ENCODE measurements around the gene UBR4.

Gene UBR4

DNA sequence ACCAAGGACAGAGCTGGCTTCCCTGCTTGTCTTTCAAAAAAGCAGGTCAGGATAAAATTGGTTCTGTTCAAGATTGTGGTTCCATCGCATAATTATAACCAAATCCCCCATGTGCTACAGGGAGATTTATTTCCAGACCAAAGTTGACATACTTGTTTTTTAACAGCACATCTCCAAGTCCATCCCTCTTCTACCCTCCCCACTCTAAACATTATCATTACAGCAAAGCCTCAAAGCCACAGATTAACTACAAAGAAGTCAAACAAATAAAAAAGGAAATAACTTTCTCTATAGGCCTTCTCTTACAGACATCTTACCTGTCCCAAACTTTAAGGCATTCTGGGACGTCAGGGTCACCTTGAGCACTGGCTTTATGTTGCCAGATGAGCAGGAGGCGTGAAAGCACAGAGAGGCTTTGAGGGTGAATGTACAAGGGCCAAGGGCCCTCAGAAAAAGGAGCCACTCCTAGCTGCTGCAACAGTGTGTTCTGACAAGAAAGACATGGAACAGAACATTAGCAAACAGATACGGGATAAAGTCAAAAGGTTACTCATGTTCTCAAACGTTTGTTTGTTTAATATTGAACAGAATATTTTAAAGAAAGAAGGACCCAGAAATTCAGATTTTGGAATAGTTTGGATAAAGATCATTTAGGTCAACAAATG, 31.2 kb downstream of the UBR4 start:
- Histone ChIP-seq H3K4me1 (peaks cover 14% of the 10 kb centered on the region; the same call in 1 of the 2 replicates), H3K9ac (no peak overlapping the region), H4K20me1 (0 out of 2 replicates have a peak, but pooled peaks cover 4% of the 10 kb centered on the region), H3K27ac (no peak overlapping the region), H3K4me3 (no peak overlapping the region), H3K27me3 (no peaks in the 10 kb centered on the region), H3K36me3 (peaks cover 98% of the 10 kb centered on the region), H3K4me2 (no peak overlapping the region), H3K9me3 (no peaks in the 10 kb centered on the region)
- TF ChIP-seq Cebpa-rat (IDR thresholded peaks at IDR 0.05) = no peak

DNA sequence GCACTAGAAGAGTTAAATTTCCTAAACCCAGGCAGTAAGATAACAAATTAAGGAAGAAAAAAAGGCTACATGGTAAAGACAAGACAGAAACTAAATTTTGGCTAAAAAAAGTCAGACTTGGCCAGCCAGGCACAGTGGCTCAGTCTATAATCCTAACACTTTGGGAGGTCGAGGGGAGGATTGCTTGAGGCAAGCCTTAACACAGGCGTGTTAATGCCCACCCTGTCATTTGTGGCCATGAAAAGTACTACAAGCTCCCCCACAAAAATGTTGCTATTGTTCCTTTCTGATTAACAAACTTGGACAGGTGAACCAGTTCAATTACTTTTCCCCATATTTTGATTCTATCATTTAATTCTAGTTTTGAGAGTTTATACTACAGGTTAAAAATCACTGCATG, 32.3 kb downstream of the UBR4 start:
- Histone ChIP-seq H3K4me2 (no peak overlapping the region), H3K27me3 (no peaks in the 10 kb centered on the region), H3K9me3 (no peaks in the 10 kb centered on the region), H3K4me1 (peaks cover 14% of the 10 kb centered on the region; the same call in 1 of the 2 replicates), H3K4me3 (no peak overlapping the region), H4K20me1 (0 out of 2 replicates have a peak, but pooled peaks cover 13% of the 10 kb centered on the region), H3K27ac (no peak overlapping the region), H3K36me3 (peaks cover 98% of the 10 kb centered on the region), H3K9ac (no peak overlapping the region)
- no peak for TF ChIP-seq Cebpa-rat (IDR thresholded peaks at IDR 0.05)

DNA sequence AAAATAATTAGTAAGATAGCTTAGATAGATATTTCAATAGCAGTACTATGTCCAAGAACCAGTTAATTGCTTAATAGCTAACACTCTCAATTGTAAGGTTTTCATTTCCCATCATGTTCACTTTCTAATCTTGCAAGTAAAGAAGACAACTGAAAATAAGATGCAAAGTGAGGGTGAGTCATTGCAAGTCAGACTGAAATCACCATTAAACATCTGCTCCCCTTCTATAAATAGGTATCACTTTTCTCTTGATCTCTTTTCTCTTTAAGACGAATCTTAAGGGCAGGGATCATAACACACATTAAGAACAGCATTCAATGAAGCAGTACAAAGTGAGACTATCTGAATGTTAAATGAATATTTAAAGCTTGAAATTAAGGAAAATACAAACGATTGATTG, 40.4 kb downstream of the UBR4 start:
- H4K20me1 ChIP-seq = 0 out of 2 replicates have a peak, but pooled peaks cover 11% of the 10 kb centered on the region
- no peak overlapping the region for H3K27ac ChIP-seq
- no peak overlapping the region for H3K9ac ChIP-seq
- no peak for TF ChIP-seq Cebpa-rat (IDR thresholded peaks at IDR 0.05)
- no peaks in the 10 kb centered on the region for H3K9me3 ChIP-seq
- peaks cover 100% of the 10 kb centered on the region for H3K36me3 ChIP-seq
- H3K4me3 ChIP-seq = no peak overlapping the region
- no peak overlapping the region for H3K4me2 ChIP-seq
- H3K27me3 ChIP-seq = no peaks in the 10 kb centered on the region
- H3K4me1 ChIP-seq = no peaks in the 10 kb centered on the region

DNA sequence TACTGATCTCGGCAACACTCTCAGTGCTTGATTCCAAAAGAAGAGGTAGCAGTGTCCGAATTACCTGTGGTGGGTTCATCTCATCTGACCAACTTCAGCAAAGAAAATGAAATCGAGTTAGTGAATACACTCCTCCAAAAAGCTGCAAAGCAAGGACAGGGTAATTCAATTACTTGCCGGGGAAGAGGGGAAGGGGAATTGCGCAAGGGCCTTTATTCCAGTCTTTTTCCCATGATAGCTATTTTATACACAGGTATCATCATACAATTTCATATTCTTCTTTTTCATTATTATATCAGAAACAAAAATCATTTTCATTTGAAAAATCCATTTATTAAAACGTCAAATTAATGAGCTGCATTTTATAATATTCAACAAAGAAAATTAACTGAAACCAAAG, 42.9 kb downstream of the UBR4 start:
- no peak for TF ChIP-seq Cebpa-rat (IDR thresholded peaks at IDR 0.05)
- Histone ChIP-seq H3K9me3 (no peaks in the 10 kb centered on the region), H3K9ac (no peak overlapping the region), H4K20me1 (no peaks in the 10 kb centered on the region), H3K4me2 (no peak overlapping the region), H3K27me3 (no peaks in the 10 kb centered on the region), H3K4me3 (no peak overlapping the region), H3K4me1 (no peaks in the 10 kb centered on the region), H3K27ac (no peak overlapping the region), H3K36me3 (peaks cover 100% of the 10 kb centered on the region)

DNA sequence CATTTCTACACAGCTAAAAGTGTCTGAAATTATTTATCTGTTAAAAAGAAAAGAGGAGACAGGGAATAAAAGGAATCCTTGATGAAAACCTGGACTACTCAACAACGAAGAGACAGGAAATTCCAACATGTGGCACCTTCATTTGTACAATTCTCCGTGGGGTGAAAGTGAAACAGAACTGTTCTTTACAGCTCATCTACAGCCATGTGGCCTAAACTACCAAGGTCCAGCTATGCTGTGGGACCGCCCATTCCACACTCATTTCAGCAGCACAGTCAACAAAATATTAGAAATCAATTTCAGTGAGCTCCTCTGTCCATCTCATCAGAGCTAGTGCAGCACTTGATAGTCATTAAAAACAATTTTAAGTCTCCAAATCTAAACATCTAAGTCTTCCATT, 44.0 kb downstream of the UBR4 start:
- Histone ChIP-seq H3K27me3 (no peaks in the 10 kb centered on the region), H3K9ac (no peak overlapping the region), H3K4me3 (no peak overlapping the region), H3K36me3 (peaks cover 100% of the 10 kb centered on the region), H3K9me3 (no peaks in the 10 kb centered on the region), H3K4me2 (no peak overlapping the region), H3K27ac (no peak overlapping the region), H4K20me1 (no peaks in the 10 kb centered on the region), H3K4me1 (no peaks in the 10 kb centered on the region)
- TF ChIP-seq Cebpa-rat (IDR thresholded peaks at IDR 0.05) = no peak

DNA sequence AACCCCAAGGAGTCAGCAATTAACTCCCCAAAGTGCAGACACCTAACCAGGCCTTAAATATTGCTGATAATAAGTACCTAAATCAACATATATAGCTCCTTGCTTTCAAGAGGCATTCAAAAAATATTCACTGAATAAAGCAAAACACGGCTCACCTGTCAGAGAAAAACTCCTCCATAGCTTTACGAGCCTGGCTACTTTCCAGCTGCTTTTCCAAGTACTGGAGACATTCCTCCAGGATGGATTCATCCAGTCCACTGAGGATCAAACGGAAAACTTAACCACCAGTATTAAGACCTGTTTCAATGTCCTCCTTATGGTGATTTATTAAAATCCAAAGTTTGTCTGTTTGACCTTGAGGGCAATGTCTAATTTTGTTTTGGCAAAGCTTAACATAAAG, 44.6 kb downstream of the UBR4 start:
- no peaks in the 10 kb centered on the region for H4K20me1 ChIP-seq
- H3K4me3 ChIP-seq = no peak overlapping the region
- no peak for TF ChIP-seq Cebpa-rat (IDR thresholded peaks at IDR 0.05)
- H3K9me3 ChIP-seq = no peaks in the 10 kb centered on the region
- no peak overlapping the region for H3K9ac ChIP-seq
- no peak overlapping the region for H3K27ac ChIP-seq
- no peak overlapping the region for H3K4me2 ChIP-seq
- no peaks in the 10 kb centered on the region for H3K27me3 ChIP-seq
- peaks cover 100% of the 10 kb centered on the region for H3K36me3 ChIP-seq
- H3K4me1 ChIP-seq = no peaks in the 10 kb centered on the region

DNA sequence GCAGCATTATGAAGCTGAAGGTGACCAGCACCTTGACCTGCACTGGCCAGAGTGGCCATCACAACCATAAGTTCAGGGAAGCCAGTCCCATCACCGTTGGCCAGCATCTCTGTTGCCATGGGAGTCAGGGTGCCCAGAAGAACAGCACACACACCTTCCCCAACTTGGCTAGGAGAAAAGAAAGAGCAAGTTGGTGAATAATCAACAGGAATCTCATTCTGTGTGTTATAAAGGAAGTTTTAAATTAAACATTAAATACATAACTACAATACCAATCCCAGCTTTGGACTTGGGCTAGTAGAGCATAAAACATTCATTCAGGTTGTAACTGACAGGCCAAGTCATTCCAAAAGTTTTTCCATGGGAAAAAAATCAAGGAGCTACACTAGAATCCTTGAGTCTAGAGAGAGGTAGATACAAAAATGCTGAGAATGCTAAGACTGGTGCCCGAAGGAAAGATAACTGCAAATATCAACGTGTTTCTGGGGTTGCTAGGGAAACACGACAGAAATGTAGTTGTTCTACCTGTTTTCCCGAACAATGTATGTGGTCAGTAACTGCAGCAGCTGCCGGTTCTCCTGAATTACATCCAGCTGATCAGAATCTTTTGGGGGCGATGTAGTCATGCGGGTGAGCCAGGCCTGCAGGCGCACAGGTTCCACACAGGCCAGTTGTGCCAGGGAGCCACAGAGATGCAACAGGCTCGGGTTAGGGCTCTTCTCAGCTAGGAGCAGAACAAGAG, 45.6 kb downstream of the UBR4 start:
- no peak for TF ChIP-seq Cebpa-rat (IDR thresholded peaks at IDR 0.05)
- Histone ChIP-seq H3K27me3 (no peaks in the 10 kb centered on the region), H3K36me3 (peaks cover 100% of the 10 kb centered on the region), H3K9me3 (no peaks in the 10 kb centered on the region), H3K9ac (no peak overlapping the region), H3K27ac (no peak overlapping the region), H3K4me3 (no peak overlapping the region), H3K4me2 (no peak overlapping the region), H3K4me1 (no peaks in the 10 kb centered on the region), H4K20me1 (no peaks in the 10 kb centered on the region)

DNA sequence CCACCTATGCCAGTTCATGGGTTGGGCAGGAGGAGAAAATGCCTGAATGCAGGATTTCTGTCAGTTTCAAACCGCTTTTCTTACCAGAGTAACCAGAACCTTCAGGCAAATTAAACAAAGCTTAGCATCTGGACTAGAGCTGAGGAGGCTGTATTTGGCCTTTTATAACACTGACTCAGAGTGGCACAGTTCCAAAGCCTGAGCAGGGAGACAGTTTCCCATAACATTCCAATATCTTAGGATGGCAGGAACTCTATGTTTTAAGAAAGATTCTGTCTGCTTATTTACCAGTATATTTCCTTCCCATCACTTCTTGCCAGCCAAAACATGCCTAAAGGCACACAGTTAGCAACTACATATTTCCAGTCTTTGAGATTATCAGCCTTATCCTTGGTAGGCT, 46.8 kb downstream of the UBR4 start:
- no peak for TF ChIP-seq Cebpa-rat (IDR thresholded peaks at IDR 0.05)
- peaks cover 100% of the 10 kb centered on the region for H3K36me3 ChIP-seq
- H3K4me2 ChIP-seq = no peak overlapping the region
- no peaks in the 10 kb centered on the region for H3K27me3 ChIP-seq
- H3K9me3 ChIP-seq = no peaks in the 10 kb centered on the region
- H3K4me1 ChIP-seq = no peaks in the 10 kb centered on the region
- H3K27ac ChIP-seq = no peak overlapping the region
- no peak overlapping the region for H3K4me3 ChIP-seq
- no peak overlapping the region for H3K9ac ChIP-seq
- H4K20me1 ChIP-seq = no peaks in the 10 kb centered on the region

DNA sequence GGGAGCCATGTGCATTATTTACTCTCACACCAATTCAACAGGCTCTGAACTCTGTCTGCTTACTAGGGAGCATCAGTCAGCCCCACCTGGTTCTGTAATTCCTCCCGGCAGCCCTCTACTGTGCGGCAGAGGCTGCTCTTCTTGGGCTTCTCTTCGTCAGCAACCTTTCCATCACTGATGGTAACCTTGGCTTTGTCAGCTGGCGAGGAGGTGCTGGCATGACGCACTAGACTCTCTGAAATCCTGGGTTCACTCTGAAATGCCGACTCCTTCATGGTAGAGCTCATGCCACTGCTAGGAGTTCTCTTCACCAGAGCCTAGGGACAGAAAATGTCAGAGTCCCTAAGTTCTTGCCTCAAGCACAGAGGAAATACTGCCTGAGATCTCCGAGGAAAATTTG, 49.2 kb downstream of the UBR4 start:
- H3K27me3 ChIP-seq = no peaks in the 10 kb centered on the region
- H3K27ac ChIP-seq = no peak overlapping the region
- H3K36me3 ChIP-seq = peaks cover 100% of the 10 kb centered on the region
- no peak overlapping the region for H3K4me3 ChIP-seq
- H4K20me1 ChIP-seq = no peaks in the 10 kb centered on the region
- no peak for TF ChIP-seq Cebpa-rat (IDR thresholded peaks at IDR 0.05)
- H3K4me1 ChIP-seq = no peaks in the 10 kb centered on the region; the same call in 1 of the 2 replicates
- H3K9me3 ChIP-seq = no peaks in the 10 kb centered on the region
- H3K9ac ChIP-seq = no peak overlapping the region
- no peak overlapping the region for H3K4me2 ChIP-seq

DNA sequence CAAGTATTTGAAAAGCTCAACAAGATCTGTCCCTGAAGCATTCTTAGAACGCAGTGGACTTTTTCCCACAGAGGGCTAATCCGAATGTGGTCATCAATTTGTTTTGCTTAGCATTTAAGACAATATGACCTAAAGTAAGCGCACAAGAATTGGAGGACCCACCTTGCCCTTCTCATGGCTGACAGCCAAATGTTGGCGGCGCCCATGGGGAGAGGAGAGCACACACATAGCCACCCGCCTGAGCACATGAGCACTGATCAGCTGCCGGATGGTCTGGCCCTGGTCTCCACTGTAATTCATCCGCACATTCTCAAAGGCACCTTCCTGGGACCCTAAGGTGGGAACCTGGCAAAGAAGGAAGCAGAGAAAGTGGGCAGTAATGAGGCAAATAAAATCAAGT, 52.4 kb downstream of the UBR4 start:
- no peaks in the 10 kb centered on the region; the same call in 1 of the 2 replicates for H3K4me1 ChIP-seq

More for the DNA sequence above, 52.4 kb downstream of the UBR4 start:
- no peaks in the 10 kb centered on the region for H4K20me1 ChIP-seq
- H3K4me3 ChIP-seq = no peak overlapping the region
- H3K4me2 ChIP-seq = no peak overlapping the region
- H3K36me3 ChIP-seq = peaks cover 100% of the 10 kb centered on the region
- H3K9me3 ChIP-seq = no peaks in the 10 kb centered on the region
- no peaks in the 10 kb centered on the region for H3K27me3 ChIP-seq
- H3K9ac ChIP-seq = no peak overlapping the region
- H3K27ac ChIP-seq = no peak overlapping the region
- TF ChIP-seq Cebpa-rat (IDR thresholded peaks at IDR 0.05) = no peak

Measured in BLaER1 (cell line).